T-helper 1 cell treated with Interleukin-12 subunit alpha and Interleukin-12 subunit beta and Interleukin-4 antibody, amounts not matched to agents 30 ng/mL and 1 ng/mL, for 36 hours (primary cell): ENCODE data around the gene RNU1-4. TPM values are rescaled to one million over a fixed set of nuclear protein-coding genes. Genes with fewer than 3 reads are reported as not detected.

Experiments used
- total RNA-seq: library from RNA; stranded (reverse); gene quantifications from 2 replicates; pipeline ENCODE4 v1.2.3, GENCODE V29; 2022

Gene RNU1-4
- total RNA-seq, 1 donor from 2014 or later = 2,156 TPM

Other genes with a start within 250 kb of the RNU1-4 start
- 2,156 and 2,251 TPM in 2 replicates for gene RNU1-1, start 226.2 kb upstream of the RNU1-4 start, total RNA-seq
- 4.9 and 6.3 TPM in 2 replicates for gene NBPF1, start 127.0 kb upstream of the RNU1-4 start, total RNA-seq
- gene RNU1-3, start 73.6 kb upstream of the RNU1-4 start, total RNA-seq = 2,156 and 2,251 TPM in 2 replicates
- 2,156 and 2,251 TPM in 2 replicates for gene RNU1-2, start 155.5 kb downstream of the RNU1-4 start, total RNA-seq
- gene CROCC, start 181.4 kb downstream of the RNU1-4 start, total RNA-seq = 25.8 and 25.9 TPM in 2 replicates
- gene MFAP2, start 240.1 kb downstream of the RNU1-4 start, total RNA-seq = not detected in 2 replicates